CD14-positive monocyte (primary cell): Measurements from ENCODE around the gene ZNF184. TPM values are rescaled to one million over a fixed set of nuclear protein-coding genes. Genes with fewer than 3 reads are reported as not detected.

ENCODE experiments used
- DNase-seq, 3 donors: peaks; one replicate each; pipeline ENCODE4 v3.0.0-alpha.2; 2011 to 2022
- H2AFZ ChIP-seq: 2 replicates; pipeline ENCODE4 v1.6.0; 2012; ENCODE audit warnings: mild to moderate bottlenecking, low read depth, low read length, inconsistent platforms; ENCODE audit not compliant: insufficient read depth, poor library complexity, severe bottlenecking
- H3K27ac ChIP-seq, 2 donors: 1 replicate in 1 of 2; 2 replicates in 1 of 2; pipeline ENCODE4 v1.5.1; 2012 to 2013; ENCODE audit warnings: low read length in 2 of 2, control low read depth in 1 of 2, inconsistent platforms in 1 of 2, low read depth in 1 of 2, mild to moderate bottlenecking in 1 of 2
- H3K27me3 ChIP-seq, 2 donors: one replicate each; pipeline versions ENCODE4 v1.6.0 to v1.6.1; 2011 to 2013; ENCODE audit warnings: low read length in 2 of 2; ENCODE audit not compliant: control insufficient read depth in 2 of 2, insufficient read depth in 2 of 2
- H3K36me3 ChIP-seq, 2 donors: replicated peaks in 1 of 2; 1 replicate in 1 of 2; 2 replicates in 1 of 2; pipeline versions ENCODE4 v1.5.1 to v1.6.1; 2012 to 2013; ENCODE audit warnings: low read length in 2 of 2, control low read depth in 1 of 2, inconsistent platforms in 1 of 2, mild to moderate bottlenecking in 1 of 2; ENCODE audit not compliant: insufficient read depth in 2 of 2, control insufficient read depth in 1 of 2
- H3K4me1 ChIP-seq, 2 donors: 1 replicate in 1 of 2; 2 replicates in 1 of 2; pipeline versions ENCODE4 v1.5.1 to v1.6.1; 2012 to 2013; ENCODE audit warnings: low read length in 2 of 2, control low read depth in 1 of 2, inconsistent platforms in 1 of 2, mild to moderate bottlenecking in 1 of 2, moderate library complexity in 1 of 2; ENCODE audit not compliant: insufficient read depth in 2 of 2, control insufficient read depth in 1 of 2
- H3K4me2 ChIP-seq: replicated peaks from 2 replicates; pipeline ENCODE3; 2012; ENCODE audit warnings: low read length, moderate library complexity, mild to moderate bottlenecking; ENCODE audit not compliant: poor library complexity, severe bottlenecking; ENCODE audit errors: extremely low read depth
- H3K4me3 ChIP-seq, 3 experiments: fragments of 200-600 bp in 1 of 3; sonication (generic) in 1 of 3; replicated peaks in 1 of 3; 1 replicate in 2 of 3; 2 replicates in 1 of 3; pipeline ENCODE4 v1.5.1; 2011 to 2013; ENCODE audit warnings: low read length in 3 of 3, mild to moderate bottlenecking in 3 of 3, control low read depth in 2 of 3, low read depth in 2 of 3, inconsistent platforms in 1 of 3, moderate library complexity in 1 of 3
- H3K79me2 ChIP-seq: 2 replicates; pipeline ENCODE4 v1.6.0; 2012; ENCODE audit warnings: mild to moderate bottlenecking, control low read depth, inconsistent platforms, low read length, moderate library complexity; ENCODE audit not compliant: insufficient read depth
- H3K9ac ChIP-seq: 2 replicates; pipeline ENCODE4 v1.6.0; 2017; ENCODE audit warnings: low read length, mild to moderate bottlenecking; ENCODE audit not compliant: insufficient read depth, poor library complexity, severe bottlenecking
- H3K9me3 ChIP-seq, 2 donors: replicated peaks in 1 of 2; 1 replicate in 1 of 2; 2 replicates in 1 of 2; pipeline versions ENCODE4 v1.5.1 to v1.6.1; 2012 to 2013; ENCODE audit warnings: low read length in 2 of 2, control low read depth in 1 of 2; ENCODE audit not compliant: control insufficient read depth in 1 of 2, insufficient read depth in 1 of 2
- H4K20me1 ChIP-seq: 2 replicates; pipeline ENCODE4 v1.6.0; 2012; ENCODE audit warnings: mild to moderate bottlenecking, low read length, control low read depth, moderate library complexity; ENCODE audit not compliant: insufficient read depth
- H3K27ac Mint-ChIP-seq, 7 donors: one replicate each; pipeline ENCODE4 v1.8.0; 2020; ENCODE audit warnings: mild to moderate bottlenecking in 7 of 7, mixed read lengths in 7 of 7, moderate library complexity in 6 of 7, inconsistent platforms in 2 of 7
- H3K27me3 Mint-ChIP-seq, 3 donors: one replicate each; pipeline ENCODE4 v1.8.0; 2021 to 2022; ENCODE audit warnings: low read depth in 3 of 3, mild to moderate bottlenecking in 3 of 3, mixed read lengths in 3 of 3, moderate library complexity in 3 of 3, inconsistent platforms in 1 of 3
- H3K36me3 Mint-ChIP-seq, 2 donors: one replicate each; pipeline ENCODE4 v1.8.0; 2020; ENCODE audit warnings: mixed read lengths in 2 of 2, inconsistent platforms in 1 of 2, mild to moderate bottlenecking in 1 of 2
- H3K4me1 Mint-ChIP-seq: one replicate; pipeline ENCODE4 v1.8.0; 2020; ENCODE audit warnings: mild to moderate bottlenecking, mixed read lengths
- H3K4me3 Mint-ChIP-seq, 2 donors: one replicate each; pipeline ENCODE4 v1.8.0; 2020; ENCODE audit warnings: mild to moderate bottlenecking in 2 of 2, mixed read lengths in 2 of 2, moderate library complexity in 1 of 2
- H3K9me3 Mint-ChIP-seq, 7 donors: one replicate each; pipeline ENCODE4 v1.8.0; 2020 to 2022; ENCODE audit warnings: mixed read lengths in 7 of 7, mild to moderate bottlenecking in 6 of 7, moderate library complexity in 6 of 7, inconsistent platforms in 2 of 7
- CTCF ChIP-seq: fragments of 200-600 bp; IDR thresholded peaks from one replicate; pipeline ENCODE4 v1.8.0; 2022; ENCODE audit warnings: antibody characterized with exemption, mild to moderate bottlenecking
- WGBS: methylation state at CpG from one replicate; pipeline ENCODE4 v1.1.5; 2013; ENCODE audit warnings: missing lambda C conversion rate; ENCODE audit not compliant: insufficient coverage; 5-methylcytosine and 5-hydroxymethylcytosine counted together
- intact Hi-C, 2 donors: fragments of 100-400 bp; cut with micrococcal nuclease; formaldehyde crosslinking; loops; one replicate each; pipeline versions ENCODE4 v1.15.0 to v1.15.1; 2023
- polyA plus RNA-seq, 3 donors: library from polyadenylated mRNA; depleted of rRNA in 1 of 3; unstranded in 2 of 3; stranded (reverse) in 1 of 3; fragments of 300-500 nt in 2 of 3; fragments of >200 nt in 1 of 3; fragmentation: Illumina TruSeq in 2 of 3; gene quantifications; 1 replicate in 2 of 3; 2 replicates in 1 of 3; pipeline ENCODE4 v1.2.3, GENCODE V29; 2012 to 2021

ZNF184 gene
- polyA plus RNA-seq, 3 donors, result 1.00 to 1.5 (median 1.5) TPM

GRCh38 chr6:27470023-27470422 lies 2.9 kb downstream of the ZNF184 start:
- Mint-ChIP-seq H3K27me3 (no peaks in the 10 kb centered on the region), H3K4me1 (peaks cover 19% of the 10 kb centered on the region), H3K36me3 (peaks cover 43 to 52% of the 10 kb centered on the region in 2 donors), H3K4me3 (no peak overlapping the region), H3K9me3 (peaks cover 19 to 41% (median 28%) of the 10 kb centered on the region in 7 donors), H3K27ac (no peak overlapping the region)
- no peak overlapping the region for H3K4me2 ChIP-seq
- H3K27ac ChIP-seq, result no peak overlapping the region
- no peaks in the 10 kb centered on the region for H3K27me3 ChIP-seq
- peaks cover 8 to 10% of the 10 kb centered on the region in 2 donors for H3K9me3 ChIP-seq
- DNase-seq, result no peak
- peaks cover 29 to 51% of the 10 kb centered on the region in 2 donors for H3K36me3 ChIP-seq
- no peak overlapping the region for H3K9ac ChIP-seq
- H3K79me2 ChIP-seq, result peaks cover 28% of the 10 kb centered on the region
- WGBS, result 100% methylated on average over 1 of the region's 2 CpGs
- intact Hi-C loops, result loop anchor here in 1 of 2 donors (10.0 kb wide), 3 partner anchors 285 to 665 kb away; a partner anchor contains a TSS
- H4K20me1 ChIP-seq, result no peaks in the 10 kb centered on the region
- TF ChIP-seq CTCF, result no peak
- peaks cover 8 to 9% of the 10 kb centered on the region in 2 donors for H3K4me1 ChIP-seq
- no peak overlapping the region for H3K4me3 ChIP-seq
- H2AFZ ChIP-seq, result no peak overlapping the region

GRCh38 chr6:27468334-27468733 lies 4.6 kb downstream of the ZNF184 start:
- no peak overlapping the region for H3K4me3 Mint-ChIP-seq
- intact Hi-C loops, result no loop called here
- H4K20me1 ChIP-seq, result no peaks in the 10 kb centered on the region
- H3K36me3 Mint-ChIP-seq, result peaks cover 56 to 69% of the 10 kb centered on the region in 2 donors
- peaks cover 14 to 24% of the 10 kb centered on the region in 2 donors for H3K9me3 ChIP-seq
- H3K4me1 Mint-ChIP-seq, result peaks cover 19% of the 10 kb centered on the region
- H3K9ac ChIP-seq, result no peak overlapping the region
- H2AFZ ChIP-seq, result no peak overlapping the region
- H3K4me3 ChIP-seq, result no peak overlapping the region
- H3K79me2 ChIP-seq, result peaks cover 28% of the 10 kb centered on the region
- no peak overlapping the region for H3K4me2 ChIP-seq
- no peak for DNase-seq
- H3K27ac Mint-ChIP-seq, result no peak overlapping the region
- no peaks in the 10 kb centered on the region for H3K27me3 Mint-ChIP-seq
- H3K4me1 ChIP-seq, result peaks cover 8 to 9% of the 10 kb centered on the region in 2 donors
- no peaks in the 10 kb centered on the region for H3K27me3 ChIP-seq
- no peak for TF ChIP-seq CTCF
- peaks cover 33 to 56% (median 42%) of the 10 kb centered on the region in 7 donors for H3K9me3 Mint-ChIP-seq
- no peak overlapping the region for H3K27ac ChIP-seq
- peaks cover 37 to 65% of the 10 kb centered on the region in 2 donors for H3K36me3 ChIP-seq
